Neural progenitor cell (in vitro differentiated cells): ENCODE data around the gene HOXD12. TPM values are rescaled to one million over a fixed set of nuclear protein-coding genes. Genes with fewer than 3 reads are reported as not detected.

Source experiments
- DNase-seq: peaks from one replicate; pipeline ENCODE4 v3.0.0-alpha.2; 2016; ENCODE audit warnings: low spot score
- H2AFZ ChIP-seq: fragments of 200-600 bp; sonication (generic); replicated peaks from 2 replicates; pipeline ENCODE4 v1.6.1; 2016; ENCODE audit warnings: antibody characterized with exemption
- H3F3A ChIP-seq: fragments of 200-600 bp; sonication (generic); 2 replicates; pipeline ENCODE4 v1.6.1; 2016; ENCODE audit warnings: antibody characterized with exemption, low read depth
- H3K27ac ChIP-seq: fragments of 200-600 bp; sonication (generic); 2 replicates; pipeline ENCODE4 v1.5.1; 2016; ENCODE audit warnings: mild to moderate bottlenecking
- H3K27me3 ChIP-seq: fragments of 200-600 bp; sonication (generic); 2 replicates; pipeline ENCODE4 v1.6.1; 2016; ENCODE audit warnings: mild to moderate bottlenecking, moderate library complexity
- H3K36me3 ChIP-seq: fragments of 200-600 bp; sonication (generic); 2 replicates; pipeline ENCODE4 v1.5.1; 2016
- H3K4me1 ChIP-seq: fragments of 200-600 bp; sonication (generic); 2 replicates; pipeline ENCODE4 v1.6.1; 2016; ENCODE audit warnings: mixed run types
- H3K4me2 ChIP-seq: fragments of 200-600 bp; sonication (generic); 2 replicates; pipeline ENCODE4 v1.6.1; 2016
- H3K4me3 ChIP-seq: fragments of 200-600 bp; sonication (generic); 2 replicates; pipeline ENCODE4 v1.5.1; 2016
- H3K79me2 ChIP-seq: fragments of 200-600 bp; sonication (generic); 2 replicates; pipeline ENCODE4 v1.6.1; 2016; ENCODE audit warnings: low read depth
- H3K9ac ChIP-seq: fragments of 200-600 bp; sonication (generic); 2 replicates; pipeline ENCODE4 v1.6.1; 2016
- H3K9me3 ChIP-seq: fragments of 200-600 bp; sonication (generic); 2 replicates; pipeline ENCODE4 v1.5.1; 2016; ENCODE audit warnings: low read depth
- H4K20me1 ChIP-seq: fragments of 200-600 bp; sonication (generic); 2 replicates; pipeline ENCODE4 v1.6.1; 2016; ENCODE audit warnings: low read depth
- H3K27ac Mint-ChIP-seq: 3 replicates; pipeline ENCODE4 v1.8.0; 2021; ENCODE audit warnings: mixed read lengths
- H3K27me3 Mint-ChIP-seq: 2 replicates; pipeline ENCODE4 v1.8.0; 2022; ENCODE audit warnings: low read depth, mild to moderate bottlenecking, inconsistent platforms, moderate library complexity, mixed read lengths; ENCODE audit not compliant: insufficient read depth
- H3K36me3 Mint-ChIP-seq: 3 replicates; pipeline ENCODE4 v1.8.0; 2021; ENCODE audit warnings: mixed read lengths
- H3K4me1 Mint-ChIP-seq: 3 replicates; pipeline ENCODE4 v1.8.0; 2021; ENCODE audit warnings: mixed read lengths
- H3K4me3 Mint-ChIP-seq: 3 replicates; pipeline ENCODE4 v1.8.0; 2021; ENCODE audit warnings: mild to moderate bottlenecking, moderate library complexity, mixed read lengths
- H3K9me3 Mint-ChIP-seq: 3 replicates; pipeline ENCODE4 v1.8.0; 2020; ENCODE audit warnings: mixed read lengths
- CTCF ChIP-seq: fragments of 200-600 bp; sonication (generic); IDR thresholded peaks from 2 replicates; pipeline ENCODE4 v1.5.1; 2017; ENCODE audit warnings: antibody characterized with exemption, mild to moderate bottlenecking
- EZH2 ChIP-seq: fragments of 200-600 bp; sonication (generic); IDR thresholded peaks from 2 replicates; pipeline ENCODE4 v1.6.1; 2017; ENCODE audit warnings: antibody characterized with exemption, mild to moderate bottlenecking, moderate library complexity
- EZH2phosphoT487 ChIP-seq: fragments of 200-600 bp; sonication (generic); IDR thresholded peaks from 2 replicates; pipeline ENCODE4 v1.6.1; 2017; ENCODE audit warnings: antibody characterized with exemption
- total RNA-seq: library from RNA; depleted of rRNA; stranded (reverse); fragments of >200 nt; gene quantifications from 2 replicates; pipeline ENCODE4 v1.2.3, GENCODE V29; 2015; ENCODE audit warnings: low replicate concordance

HOXD12 gene
- total RNA-seq, 1 donor from 2014 or later = not detected

- peaks cover 85% of the 10 kb centered on the region for H3K27me3 Mint-ChIP-seq
- no peaks in the 10 kb centered on the region for H3K9me3 Mint-ChIP-seq
- no peaks in the 10 kb centered on the region for H3K36me3 ChIP-seq
- H3K9me3 ChIP-seq = no peaks in the 10 kb centered on the region
- no peaks in the 10 kb centered on the region for H3K79me2 ChIP-seq
- H3K4me1 Mint-ChIP-seq = peaks cover 17% of the 10 kb centered on the region
- H3K4me3 Mint-ChIP-seq = no peak overlapping the region
- peaks cover 86% of the 10 kb centered on the region for H4K20me1 ChIP-seq
- H3K27me3 ChIP-seq = peaks cover 100% of the 10 kb centered on the region
- H3K9ac ChIP-seq = no peak overlapping the region
- no peak overlapping the region for H3K27ac Mint-ChIP-seq
- no peak overlapping the region for H3K4me3 ChIP-seq
- H3K27ac ChIP-seq = no peak overlapping the region
- no peaks in the 10 kb centered on the region for H3K36me3 Mint-ChIP-seq
- DNase-seq = no peak
- H3K4me1 ChIP-seq = peaks cover 7% of the 10 kb centered on the region
- peak; percentile 97 for TF ChIP-seq EZH2
- TF ChIP-seq EZH2phosphoT487 = no peak
- no peak for TF ChIP-seq CTCF
- no peak overlapping the region for H2AFZ ChIP-seq
- H3K4me2 ChIP-seq = peak overlapping the region; percentile 15
- H3F3A ChIP-seq = peaks cover 20% of the 10 kb centered on the region
Measured at GRCh38 chr2:176082525-176082823, 17.1 kb upstream of the HOXD12 start.

GRCh38 chr2:176082824-176083751 is 16.5 kb upstream of the HOXD12 start:
- Histone ChIP-seq H3K4me1 (peaks cover 7% of the 10 kb centered on the region), H3K9me3 (no peaks in the 10 kb centered on the region), H3K36me3 (no peaks in the 10 kb centered on the region), H3K27ac (no peak overlapping the region), H3K79me2 (no peaks in the 10 kb centered on the region), H3K9ac (no peak overlapping the region), H3K4me2 (peak overlapping the region; percentile 45), H3K27me3 (peaks cover 100% of the 10 kb centered on the region), H4K20me1 (peaks cover 87% of the 10 kb centered on the region), H2AFZ (no peak overlapping the region), H3K4me3 (no peak overlapping the region), H3F3A (peaks cover 20% of the 10 kb centered on the region)
- no peaks in the 10 kb centered on the region for H3K9me3 Mint-ChIP-seq
- H3K36me3 Mint-ChIP-seq = no peaks in the 10 kb centered on the region
- H3K27ac Mint-ChIP-seq = no peak overlapping the region
- TF ChIP-seq EZH2 = peak; percentile 96
- TF ChIP-seq EZH2phosphoT487 = peak; percentile 98
- no peak for TF ChIP-seq CTCF
- H3K4me1 Mint-ChIP-seq = peaks cover 17% of the 10 kb centered on the region
- peak overlapping the region; percentile 62 for H3K4me3 Mint-ChIP-seq
- peaks cover 89% of the 10 kb centered on the region for H3K27me3 Mint-ChIP-seq
- peak; percentile 70 for DNase-seq

GRCh38 chr2:176083796-176084261 is 15.8 kb upstream of the HOXD12 start, which contains the start of gene EVX2:
Gene EVX2 (minus strand): TSS chr2:176083962. CDS start chr2:176083776, 186 bp downstream.
- peaks cover 84% of the 10 kb centered on the region for H4K20me1 ChIP-seq
- no peaks in the 10 kb centered on the region for H3K9me3 ChIP-seq
- H3K4me3 ChIP-seq = no peak within 1 kb of the TSS
- TF ChIP-seq EZH2phosphoT487 (no peak), EZH2 (no peak), CTCF (no peak)
- H3K36me3 ChIP-seq = no peaks in the 10 kb centered on the region
- peaks cover 17% of the 10 kb centered on the region for H3K4me1 Mint-ChIP-seq
- peaks cover 16% of the 10 kb centered on the region for H3F3A ChIP-seq
- peaks cover 100% of the 10 kb centered on the region for H3K27me3 ChIP-seq
- no peak for DNase-seq
- H3K27ac ChIP-seq = no peak within 1 kb of the TSS
- peak within 1 kb of the TSS; percentile 45 for H3K4me2 ChIP-seq
- H3K27ac Mint-ChIP-seq = no peak within 1 kb of the TSS
- peaks cover 7% of the 10 kb centered on the region for H3K4me1 ChIP-seq
- H3K79me2 ChIP-seq = no peaks in the 10 kb centered on the region
- H3K36me3 Mint-ChIP-seq = no peaks in the 10 kb centered on the region
- H3K9ac ChIP-seq = no peak within 1 kb of the TSS
- H3K4me3 Mint-ChIP-seq = peak within 1 kb of the TSS; percentile 62
- peaks cover 89% of the 10 kb centered on the region for H3K27me3 Mint-ChIP-seq
- no peak within 1 kb of the TSS for H2AFZ ChIP-seq
- no peaks in the 10 kb centered on the region for H3K9me3 Mint-ChIP-seq
